Suppressor macrophage treated with lipopolysaccharide for 1 hour (primary cell): ENCODE results near the gene NAV3.

Experiments
- DNase-seq, 3 donors: peaks; one replicate each; pipeline ENCODE4 v3.0.0-alpha.2; 2020 to 2022

NAV3 gene

GRCh38 chr12:77938301-77938700 lies 107.6 kb downstream of the NAV3 start:
- DNase-seq: no peak

- DNase-seq: peak; percentile 20 to 55 (median 24)
Observed at GRCh38 chr12:77940011-77940423, 109.3 kb downstream of the NAV3 start.

GRCh38 chr12:77940567-77940966 lies 109.9 kb downstream of the NAV3 start:
- no peak for DNase-seq

- no peak for DNase-seq
Observed at GRCh38 chr12:77941401-77941800, 110.7 kb downstream of the NAV3 start.

- DNase-seq: peak; percentile 4 to 24 (median 19)
Observed at GRCh38 chr12:77943466-77943865, 112.8 kb downstream of the NAV3 start.

GRCh38 chr12:77946541-77947061 lies 115.9 kb downstream of the NAV3 start:
- peak in 2 of 3 donors; percentile 1 to 5 for DNase-seq

- DNase-seq: no peak
Observed at GRCh38 chr12:77947330-77947729, 116.6 kb downstream of the NAV3 start.

GRCh38 chr12:77947746-77948145 lies 117.1 kb downstream of the NAV3 start:
- no peak for DNase-seq

- no peak for DNase-seq
Observed at GRCh38 chr12:77949943-77950342, 119.2 kb downstream of the NAV3 start.

- no peak for DNase-seq
Observed at GRCh38 chr12:77953528-77954205, 123.0 kb downstream of the NAV3 start.

- no peak for DNase-seq
Observed at GRCh38 chr12:77954206-77954555, 123.5 kb downstream of the NAV3 start.

- no peak for DNase-seq
Observed at GRCh38 chr12:77957062-77957461, 126.4 kb downstream of the NAV3 start.

- no peak for DNase-seq
Observed at GRCh38 chr12:77963576-77964178, 133.0 kb downstream of the NAV3 start.

GRCh38 chr12:77965790-77966189 lies 135.1 kb downstream of the NAV3 start:
- DNase-seq: no peak

GRCh38 chr12:77968021-77968420 lies 137.3 kb downstream of the NAV3 start:
- DNase-seq: no peak

- no peak for DNase-seq
Observed at GRCh38 chr12:77968571-77968970, 137.9 kb downstream of the NAV3 start.

GRCh38 chr12:77973579-77973978 lies 142.9 kb downstream of the NAV3 start:
- DNase-seq: no peak

- no peak for DNase-seq
Observed at GRCh38 chr12:77974645-77975044, 144.0 kb downstream of the NAV3 start.

- no peak for DNase-seq
Observed at GRCh38 chr12:77979597-77980250, 149.0 kb downstream of the NAV3 start.

GRCh38 chr12:77980782-77981181 lies 150.1 kb downstream of the NAV3 start:
- no peak for DNase-seq

GRCh38 chr12:77983859-77984258 lies 153.2 kb downstream of the NAV3 start:
- DNase-seq: no peak

- no peak for DNase-seq
Observed at GRCh38 chr12:77992760-77993159, 162.1 kb downstream of the NAV3 start.

- no peak for DNase-seq
Observed at GRCh38 chr12:77993658-77994057, 163.0 kb downstream of the NAV3 start.
